Caco-2 (cell line): ENCODE data around the gene MPIG6B. TPM values are rescaled to one million over a fixed set of nuclear protein-coding genes. Genes with fewer than 3 reads are reported as not detected.

Experiments
- BruUV-seq: library from RNA; stranded (reverse); fragments of 400-500 nt; replicated peaks from 2 replicates; lab custom pipeline; 2021; lab: Mats Ljungman, UMichigan
- CTCF ChIA-PET: fragments of 300-600 bp; sonication (Branson Sonifier 250); formaldehyde crosslinking; loops from one replicate; lab custom pipeline; 2022; ENCODE audit warnings: antibody characterized with exemption; lab: Charles Lee
- POLR2A ChIA-PET: fragments of 300-600 bp; sonication (Branson Sonifier 250); formaldehyde crosslinking; loops from one replicate; lab custom pipeline; 2022; ENCODE audit warnings: antibody characterized with exemption; lab: Charles Lee
- DNase-seq, 2 experiments: peaks; one replicate each; pipeline versions ENCODE4 v3.0.0 to v3.0.0-alpha.2; 2020 to 2022
- H3K27me3 ChIP-seq: replicated peaks from 2 replicates; pipeline ENCODE4 v1.6.0; 2011; ENCODE audit warnings: low read length; ENCODE audit not compliant: control insufficient read depth, insufficient read depth
- H3K36me3 ChIP-seq: 2 replicates; pipeline ENCODE4 v1.5.1; 2011; ENCODE audit warnings: low read length; ENCODE audit not compliant: control insufficient read depth, insufficient read depth
- H3K4me1 ChIP-seq: fragments of 250-450 bp; sonication (Bioruptor Pico); 2 replicates; pipeline ENCODE4 v1.5.1; 2020; ENCODE audit warnings: mild to moderate bottlenecking
- H3K4me3 ChIP-seq: 2 replicates; pipeline ENCODE4 v1.5.1; 2011; ENCODE audit warnings: low read depth, mild to moderate bottlenecking, control low read depth, low read length
- H3K9me3 ChIP-seq: fragments of 250-450 bp; sonication (Bioruptor Pico); 2 replicates; pipeline ENCODE4 v1.5.1; 2020; ENCODE audit warnings: mild to moderate bottlenecking, moderate library complexity
- H3K27ac Mint-ChIP-seq: one replicate; pipeline ENCODE4 v1.8.0; 2022; ENCODE audit warnings: mixed read lengths; ENCODE audit not compliant: unreplicated experiment
- H3K27me3 Mint-ChIP-seq: one replicate; pipeline ENCODE4 v1.8.0; 2022; ENCODE audit warnings: mixed read lengths; ENCODE audit not compliant: insufficient read depth, unreplicated experiment
- H3K36me3 Mint-ChIP-seq: one replicate; pipeline ENCODE4 v1.8.0; 2022; ENCODE audit warnings: mild to moderate bottlenecking, mixed read lengths; ENCODE audit not compliant: insufficient read depth, unreplicated experiment
- H3K4me1 Mint-ChIP-seq: one replicate; pipeline ENCODE4 v1.8.0; 2022; ENCODE audit warnings: low read depth, mixed read lengths; ENCODE audit not compliant: unreplicated experiment
- H3K4me3 Mint-ChIP-seq: one replicate; pipeline ENCODE4 v1.8.0; 2022; ENCODE audit warnings: mild to moderate bottlenecking, moderate library complexity, mixed read lengths; ENCODE audit not compliant: unreplicated experiment
- H3K9me3 Mint-ChIP-seq: one replicate; pipeline ENCODE4 v1.8.0; 2022; ENCODE audit warnings: mixed read lengths; ENCODE audit not compliant: unreplicated experiment
- intact Hi-C: fragments of 100-400 bp; cut with micrococcal nuclease; formaldehyde crosslinking; loops from one replicate; pipeline ENCODE4 v1.10.0; 2022; ENCODE audit not compliant: unreplicated experiment
- total RNA-seq: library from RNA; stranded (reverse); gene quantifications from 2 replicates; pipeline ENCODE4 v1.2.3, GENCODE V29; 2022
- TF ChIP-seq, protein P1 (sequence below), 2 experiments: fragments of 200-600 bp in 1 of 2; IDR thresholded peaks; 1 replicate in 1 of 2; 2 replicates in 1 of 2; pipeline versions ENCODE4 v1.5.1 to v1.8.0; 2011 to 2022; ENCODE audit warnings: antibody characterized with exemption in 1 of 2, control low read depth in 1 of 2, inconsistent platforms in 1 of 2, low read depth in 1 of 2, low read length in 1 of 2, mild to moderate bottlenecking in 1 of 2, moderate library complexity in 1 of 2; ENCODE audit not compliant: insufficient read depth in 1 of 2, severe bottlenecking in 1 of 2, unreplicated experiment in 1 of 2

MPIG6B gene
- total RNA-seq, 1 experiment from 2014 or later, result not detected

DNA sequence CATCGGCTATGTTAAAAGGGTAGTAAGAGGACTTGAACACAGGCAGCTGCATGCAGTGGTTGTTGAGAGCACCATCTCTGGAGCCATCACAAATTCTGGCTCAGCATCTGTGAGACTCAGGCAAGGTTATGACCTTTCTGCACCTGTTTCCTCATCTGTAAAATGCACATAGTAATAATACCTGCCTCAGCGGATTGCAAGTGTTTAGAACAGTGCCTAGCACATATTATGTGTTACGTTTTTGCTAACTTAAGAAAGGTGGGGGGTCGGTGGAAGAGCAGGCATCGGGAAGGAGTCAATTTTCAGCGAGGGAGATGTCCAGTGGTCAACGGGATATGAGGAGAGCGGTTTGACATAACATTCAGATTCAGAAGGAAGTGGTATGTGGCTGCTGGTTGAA is 45.2 kb upstream of the MPIG6B start:
- Mint-ChIP-seq H3K36me3 (peaks cover 18% of the 10 kb centered on the region), H3K4me3 (no peak overlapping the region)
- CTCF ChIA-PET, result no interaction called here

DNA sequence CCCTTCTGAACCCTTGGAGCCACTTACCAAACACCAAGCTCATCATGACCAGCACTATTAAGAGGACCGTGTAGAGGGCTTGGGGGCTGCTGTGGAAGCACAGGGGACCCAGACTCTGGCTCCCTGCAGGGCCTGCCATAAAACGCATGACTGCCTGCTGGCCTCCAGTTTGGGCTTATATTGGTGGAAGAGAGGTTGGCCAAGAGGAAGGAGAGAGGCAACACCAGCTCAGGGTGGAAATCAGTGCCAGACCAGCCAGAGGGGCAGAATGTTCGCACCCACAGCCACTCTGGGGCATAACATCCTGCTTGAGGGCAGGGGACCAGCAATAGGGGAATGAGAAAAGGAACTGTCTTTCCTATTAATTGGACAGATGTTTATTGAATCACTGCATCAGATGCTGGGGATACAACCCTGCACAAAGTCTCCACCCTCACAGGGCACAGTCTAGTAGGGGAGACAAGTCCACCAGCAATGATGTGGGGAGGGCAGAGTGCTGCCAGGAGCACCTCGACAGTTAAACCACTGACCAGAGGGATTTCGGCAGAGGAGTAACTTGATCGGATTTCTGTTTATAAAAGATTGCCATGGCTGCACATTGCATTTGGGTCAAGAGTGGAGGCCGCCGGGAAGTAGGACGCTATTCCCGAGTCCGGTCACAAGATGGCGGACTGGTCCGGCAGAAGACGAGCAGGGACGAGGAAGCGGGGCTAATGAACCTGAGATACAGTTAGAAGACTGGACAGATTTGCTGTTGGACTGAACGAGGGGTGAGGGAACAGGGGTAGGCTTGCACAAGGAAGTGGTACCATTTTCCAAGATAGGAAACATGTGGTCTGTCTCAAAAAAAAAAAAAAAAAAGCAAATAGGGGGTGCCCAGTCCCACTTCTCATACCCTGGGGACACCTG is 42.7 kb upstream of the MPIG6B start, which contains the start of gene LY6G5C:
Gene LY6G5C (minus strand): TSS at position 842 of the 909 bp plus-strand sequence. CDS start 694 bp downstream, at position 148.
- peak; percentile 85 to 87 for DNase-seq
- BruUV-seq, result no TSS peak
- Mint-ChIP-seq H3K9me3 (no peaks in the 10 kb centered on the region), H3K36me3 (peaks cover 20% of the 10 kb centered on the region), H3K27me3 (no peaks in the 10 kb centered on the region), H3K4me1 (peaks cover 17% of the 10 kb centered on the region), H3K27ac (peak within 1 kb of the TSS; percentile 54), H3K4me3 (peak within 1 kb of the TSS; percentile 76)
- ChIA-PET CTCF (interaction anchor here (0.6 to 2.3 kb wide), 20 partner anchors 10 to 183 kb away, joined by 3 to 18 read pairs (median 4); partner anchors contain the start of genes ABHD16A, CLIC1, CSNK2B and HSPA1B), POLR2A (interaction anchor here (1.0 kb wide), 2 partner anchors 57 to 135 kb away, joined by 3 read pairs; partner anchors contain the start of gene HSPA1L)
- Histone ChIP-seq H3K36me3 (no peaks in the 10 kb centered on the region), H3K9me3 (no peaks in the 10 kb centered on the region), H3K4me1 (peaks cover 25% of the 10 kb centered on the region), H3K27me3 (no peaks in the 10 kb centered on the region), H3K4me3 (peak within 1 kb of the TSS; percentile 49)
- TF ChIP-seq, protein P1, sequence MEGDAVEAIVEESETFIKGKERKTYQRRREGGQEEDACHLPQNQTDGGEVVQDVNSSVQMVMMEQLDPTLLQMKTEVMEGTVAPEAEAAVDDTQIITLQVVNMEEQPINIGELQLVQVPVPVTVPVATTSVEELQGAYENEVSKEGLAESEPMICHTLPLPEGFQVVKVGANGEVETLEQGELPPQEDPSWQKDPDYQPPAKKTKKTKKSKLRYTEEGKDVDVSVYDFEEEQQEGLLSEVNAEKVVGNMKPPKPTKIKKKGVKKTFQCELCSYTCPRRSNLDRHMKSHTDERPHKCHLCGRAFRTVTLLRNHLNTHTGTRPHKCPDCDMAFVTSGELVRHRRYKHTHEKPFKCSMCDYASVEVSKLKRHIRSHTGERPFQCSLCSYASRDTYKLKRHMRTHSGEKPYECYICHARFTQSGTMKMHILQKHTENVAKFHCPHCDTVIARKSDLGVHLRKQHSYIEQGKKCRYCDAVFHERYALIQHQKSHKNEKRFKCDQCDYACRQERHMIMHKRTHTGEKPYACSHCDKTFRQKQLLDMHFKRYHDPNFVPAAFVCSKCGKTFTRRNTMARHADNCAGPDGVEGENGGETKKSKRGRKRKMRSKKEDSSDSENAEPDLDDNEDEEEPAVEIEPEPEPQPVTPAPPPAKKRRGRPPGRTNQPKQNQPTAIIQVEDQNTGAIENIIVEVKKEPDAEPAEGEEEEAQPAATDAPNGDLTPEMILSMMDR (IDR thresholded peaks at IDR 0.05; ENCODE audit: insufficient read depth in 1 of 2, low read depth in 1 of 2, low read length in 1 of 2, severe bottlenecking in 1 of 2, unreplicated experiment in 1 of 2), result peak; percentile 66 to 81
- intact Hi-C loops, result loop anchor here (1.0 to 2.0 kb wide), 5 partner anchors 22 to 183 kb away; partner anchors contain the start of genes ABHD16A and DDAH2

More for the DNA sequence above, 45.2 kb upstream of the MPIG6B start:
- H3K27me3 Mint-ChIP-seq, result no peaks in the 10 kb centered on the region
- no peak for DNase-seq
- no TSS peak for BruUV-seq
- Histone ChIP-seq H3K9me3 (no peaks in the 10 kb centered on the region), H3K4me3 (no peak overlapping the region), H3K27me3 (no peaks in the 10 kb centered on the region), H3K36me3 (no peaks in the 10 kb centered on the region; the same call in 1 of the 2 replicates), H3K4me1 (peaks cover 14% of the 10 kb centered on the region)
- intact Hi-C loops, result no loop called here
- no peak overlapping the region for H3K27ac Mint-ChIP-seq
- POLR2A ChIA-PET, result no interaction called here
- peaks cover 11% of the 10 kb centered on the region for H3K4me1 Mint-ChIP-seq
- TF ChIP-seq, protein P1 (IDR thresholded peaks at IDR 0.05; ENCODE audit: insufficient read depth in 1 of 2, low read depth in 1 of 2, low read length in 1 of 2, severe bottlenecking in 1 of 2, unreplicated experiment in 1 of 2), result no peak
- H3K9me3 Mint-ChIP-seq, result no peaks in the 10 kb centered on the region

DNA sequence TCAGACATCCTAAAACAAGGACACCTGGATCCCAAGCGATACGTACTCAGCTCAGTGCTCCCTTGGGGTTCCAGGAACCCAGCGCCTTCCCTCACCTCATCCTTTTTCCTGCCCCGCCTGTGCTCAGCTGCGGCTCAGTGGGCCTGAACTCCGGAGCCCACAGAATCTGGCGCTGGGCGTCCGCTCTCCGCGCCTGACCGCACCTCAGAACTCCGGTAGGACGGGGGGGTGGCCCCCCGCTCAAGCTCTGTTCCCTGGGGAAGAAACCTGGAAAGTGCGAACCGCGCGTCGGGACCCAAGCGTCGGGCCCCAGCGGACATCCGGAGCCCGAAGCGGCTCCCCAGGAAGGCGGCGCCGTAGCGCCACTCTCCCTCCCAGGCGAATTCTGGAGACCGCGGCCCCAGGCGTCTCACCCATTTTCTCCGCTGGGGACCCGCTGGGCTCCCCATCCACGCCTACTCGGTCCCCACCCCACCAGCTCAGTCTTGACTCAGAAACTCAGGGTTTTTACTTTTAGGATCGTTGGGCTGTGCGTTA is 42.0 kb upstream of the MPIG6B start:
- TF ChIP-seq, protein P1 (IDR thresholded peaks at IDR 0.05; ENCODE audit: insufficient read depth in 1 of 2, low read depth in 1 of 2, low read length in 1 of 2, severe bottlenecking in 1 of 2, unreplicated experiment in 1 of 2), result peak in 1 of 2 experiments; percentile 12
- H3K27me3 Mint-ChIP-seq, result no peaks in the 10 kb centered on the region
- peak; percentile 59 to 69 for DNase-seq
- intact Hi-C loops, result loop anchor here (2.0 kb wide), 1 partner anchor 22 kb away; the partner anchor contains the start of gene ABHD16A
- H3K4me1 Mint-ChIP-seq, result peaks cover 17% of the 10 kb centered on the region
- Histone ChIP-seq H3K9me3 (no peaks in the 10 kb centered on the region), H3K4me3 (peak overlapping the region; percentile 49), H3K36me3 (no peaks in the 10 kb centered on the region), H3K4me1 (peaks cover 25% of the 10 kb centered on the region), H3K27me3 (no peaks in the 10 kb centered on the region)
- ChIA-PET POLR2A (interaction anchor here (1.0 kb wide), 2 partner anchors 56 to 134 kb away, joined by 3 read pairs; partner anchors contain the start of gene HSPA1L), CTCF (interaction anchor here (0.6 to 2.3 kb wide), 17 partner anchors 9 to 183 kb away, joined by 3 to 18 read pairs (median 5); partner anchors contain the start of genes CLIC1, CSNK2B, HSPA1B and LY6G6D)
- peak overlapping the region; percentile 76 for H3K4me3 Mint-ChIP-seq
- no peaks in the 10 kb centered on the region for H3K9me3 Mint-ChIP-seq
- peaks cover 22% of the 10 kb centered on the region for H3K36me3 Mint-ChIP-seq
- BruUV-seq, result no TSS peak
- H3K27ac Mint-ChIP-seq, result peak overlapping the region; percentile 54
